ENCODE results near the gene EDC3. TPM values are rescaled to one million over a fixed set of nuclear protein-coding genes. Genes with fewer than 3 reads are reported as not detected.

EDC3 gene
- total and polyA plus RNA-seq, 2 experiments from 2014 or later = 13.8 to 26.5 TPM

GRCh38 chr15:74657846-74658245 lies 38.0 kb downstream of the EDC3 start:
- Mint-ChIP-seq H3K4me3 (no peak overlapping the region), H3K36me3 (ENCODE audit: low read depth) (peaks cover 13% of the 10 kb centered on the region; the same call in 2 of the 3 replicates), H3K9me3 (no peaks in the 10 kb centered on the region), H3K27ac (no peak overlapping the region), H3K4me1 (no peaks in the 10 kb centered on the region), H3K27me3 (ENCODE audit: insufficient read depth, low read depth, poor library complexity) (no peaks in the 10 kb centered on the region)
- no peak overlapping the region for H3K27ac ChIP-seq (ENCODE audit: low read depth)
- DNase-seq (ENCODE audit: low spot score) = no peak
- TF ChIP-seq EZH2phosphoT487 (IDR thresholded peaks at IDR 0.05; ENCODE audit: unreplicated experiment) (no peak), EZH2 (IDR thresholded peaks at IDR 0.05; ENCODE audit: low read depth, unreplicated experiment) (no peak), REST (IDR thresholded peaks at IDR 0.05; ENCODE audit: unreplicated experiment) (no peak), POLR2AphosphoS5 (IDR thresholded peaks at IDR 0.05; ENCODE audit: low read depth) (no peak), ZNF114 (CRISPR knock-in tag; IDR thresholded peaks at IDR 0.05) (no peak), ETS1 (IDR thresholded peaks at IDR 0.05) (no peak), NANOG (IDR thresholded peaks at IDR 0.05; ENCODE audit: borderline replicate concordance) (no peak), JUNB (IDR thresholded peaks at IDR 0.05; ENCODE audit: unreplicated experiment) (no peak), ZNF462 (CRISPR knock-in tag; IDR thresholded peaks at IDR 0.05) (no peak), CREB1 (CRISPR knock-in tag; IDR thresholded peaks at IDR 0.05; ENCODE audit: low read depth) (no peak), CTCF (conservative IDR thresholded peaks at IDR 0.05; ENCODE audit: low read depth in 2 of 2) (no peak), ZNF331 (CRISPR knock-in tag; IDR thresholded peaks at IDR 0.05; ENCODE audit: low read depth) (no peak), STAT1 (IDR thresholded peaks at IDR 0.05; ENCODE audit: unreplicated experiment) (no peak)
- no peaks in the 10 kb centered on the region for H3K9me2 ChIP-seq (ENCODE audit: insufficient read depth)
- H3K27me3 ChIP-seq (ENCODE audit: insufficient read depth) = no peaks in the 10 kb centered on the region
- H3K4me2 ChIP-seq = no peak overlapping the region
- H3K4me3 ChIP-seq = no peak overlapping the region
- ATAC-seq = no peak
- H3F3A ChIP-seq (replicated peaks; ENCODE audit: low read depth) = no peaks in the 10 kb centered on the region
- peaks cover 9% of the 10 kb centered on the region; the same call in 1 of the 2 replicates for H4K20me1 ChIP-seq (replicated peaks; ENCODE audit: insufficient read depth)
- H2AFZ ChIP-seq = no peak overlapping the region
- peaks cover 6% of the 10 kb centered on the region; the same call in 1 of the 2 replicates for H3K79me2 ChIP-seq (replicated peaks; ENCODE audit: insufficient read depth)
- H3K36me3 ChIP-seq (ENCODE audit: insufficient read depth) = peaks cover 9% of the 10 kb centered on the region; the same call in 1 of the 2 replicates
- H3K4me1 ChIP-seq (ENCODE audit: insufficient read depth) = no peaks in the 10 kb centered on the region

All from GM23338 (cell line).